ENCODE data around the gene BICRAL. TPM values are rescaled to one million over a fixed set of nuclear protein-coding genes. Genes with fewer than 3 reads are reported as not detected.
"Not testable (repeated sequence)": the region's sequence is repeated elsewhere in the genome, so short reads cannot be mapped to it uniquely, and the experiment has no call there.

The BICRAL gene
- total and polyA plus RNA-seq, 2 experiments from 2014 or later, result 3.9 to 7.2 TPM

- H3K9me3 ChIP-seq (ENCODE audit: low read depth), result no peaks in the 10 kb centered on the region
- H3K36me3 ChIP-seq, result peaks cover 10% of the 10 kb centered on the region
- H3K27ac ChIP-seq, result no peak overlapping the region
- TF ChIP-seq CTCF (IDR thresholded peaks at IDR 0.05; ENCODE audit: low read depth, low read length), result no peak
- DNase-seq (ENCODE audit: low read depth in 1 of 2, low spot score in 1 of 2), result no peak
- H3K4me1 ChIP-seq (ENCODE audit: low read depth), result no peaks in the 10 kb centered on the region
- no peak overlapping the region for H3K4me3 ChIP-seq
- no peaks in the 10 kb centered on the region for H3K27me3 ChIP-seq
These were observed 88.5 kb downstream of the BICRAL start for GRCh38 chr6:42870145-42870936.

- H3K4me1 ChIP-seq (ENCODE audit: low read depth), result no peaks in the 10 kb centered on the region
- H3K9me3 ChIP-seq (ENCODE audit: low read depth), result no peaks in the 10 kb centered on the region
- no peak overlapping the region for H3K27ac ChIP-seq
- peaks cover under 1% of the 10 kb centered on the region for H3K36me3 ChIP-seq
- no peak for TF ChIP-seq CTCF (IDR thresholded peaks at IDR 0.05; ENCODE audit: low read depth, low read length)
- DNase-seq (ENCODE audit: low read depth in 1 of 2, low spot score in 1 of 2), result no peak
- no peak overlapping the region for H3K4me3 ChIP-seq
- H3K27me3 ChIP-seq, result no peaks in the 10 kb centered on the region
These were observed 89.9 kb downstream of the BICRAL start for GRCh38 chr6:42871711-42872110.

- no peak for DNase-seq (ENCODE audit: low read depth in 1 of 2, low spot score in 1 of 2)
- H3K27me3 ChIP-seq, result no peaks in the 10 kb centered on the region
- H3K4me3 ChIP-seq, result no peak overlapping the region
- no peaks in the 10 kb centered on the region for H3K4me1 ChIP-seq (ENCODE audit: low read depth)
- TF ChIP-seq CTCF (IDR thresholded peaks at IDR 0.05; ENCODE audit: low read depth, low read length), result no peak
- H3K27ac ChIP-seq, result no peak overlapping the region
- H3K9me3 ChIP-seq (ENCODE audit: low read depth), result no peaks in the 10 kb centered on the region
- H3K36me3 ChIP-seq, result no peaks in the 10 kb centered on the region
These were observed 91.5 kb downstream of the BICRAL start for GRCh38 chr6:42873313-42873712.

GRCh38 chr6:42877695-42878094, 95.8 kb downstream of the BICRAL start:
- TF ChIP-seq CTCF (IDR thresholded peaks at IDR 0.05; ENCODE audit: low read depth, low read length), result no peak
- Histone ChIP-seq H3K4me1 (ENCODE audit: low read depth) (peaks cover 4% of the 10 kb centered on the region), H3K4me3 (no peak overlapping the region)

GRCh38 chr6:42879372-42880239, 97.8 kb downstream of the BICRAL start, which contains the start of gene RPL7L1:
TSS of gene RPL7L1 (plus strand) at chr6:42879616. CDS start at chr6:42879911, 295 bp downstream.
- no peaks in the 10 kb centered on the region for H3K27me3 ChIP-seq
- H3K27ac ChIP-seq, result peak within 1 kb of the TSS; percentile 97
- H3K4me1 ChIP-seq (ENCODE audit: low read depth), result peaks cover 4% of the 10 kb centered on the region
- no peaks in the 10 kb centered on the region for H3K9me3 ChIP-seq (ENCODE audit: low read depth)
- H3K36me3 ChIP-seq, result peaks cover 20% of the 10 kb centered on the region
- H3K4me3 ChIP-seq, result peak within 1 kb of the TSS; percentile 98
- TF ChIP-seq CTCF (IDR thresholded peaks at IDR 0.05; ENCODE audit: low read depth, low read length), result no peak
- DNase-seq (ENCODE audit: low read depth in 1 of 2, low spot score in 1 of 2), result peak; percentile 84 to 89

More at GRCh38 chr6:42877695-42878094, 95.8 kb downstream of the BICRAL start:
- peaks cover 2% of the 10 kb centered on the region for H3K36me3 ChIP-seq
- H3K27me3 ChIP-seq, result no peaks in the 10 kb centered on the region
- H3K9me3 ChIP-seq (ENCODE audit: low read depth), result no peaks in the 10 kb centered on the region
- no peak for DNase-seq (ENCODE audit: low read depth in 1 of 2, low spot score in 1 of 2)
- no peak overlapping the region for H3K27ac ChIP-seq

- not testable (repeated sequence) for DNase-seq (ENCODE audit: low read depth in 1 of 2, low spot score in 1 of 2); H3K27me3 ChIP-seq; H3K4me1 ChIP-seq (ENCODE audit: low read depth); H3K9me3 ChIP-seq (ENCODE audit: low read depth)
- H3K4me3 ChIP-seq, result peak overlapping the region; percentile 98
- H3K36me3 ChIP-seq, result peaks cover 24% of the 10 kb centered on the region
- peak overlapping the region; percentile 97 for H3K27ac ChIP-seq
These were observed 98.5 kb downstream of the BICRAL start for GRCh38 chr6:42880240-42880817.

- H3K4me3 ChIP-seq, result peak overlapping the region; percentile 98
- not testable (repeated sequence) for H3K4me1 ChIP-seq (ENCODE audit: low read depth); H3K9me3 ChIP-seq (ENCODE audit: low read depth); H3K27me3 ChIP-seq; DNase-seq (ENCODE audit: low read depth in 1 of 2, low spot score in 1 of 2)
- peaks cover 30% of the 10 kb centered on the region for H3K36me3 ChIP-seq
- peak overlapping the region; percentile 97 for H3K27ac ChIP-seq
These were observed 99.0 kb downstream of the BICRAL start for GRCh38 chr6:42880871-42881270.
